H9 (cell line): Measurements from ENCODE around the gene CD3D. TPM values are rescaled to one million over a fixed set of nuclear protein-coding genes. Genes with fewer than 3 reads are reported as not detected.

Experiments
- DNase-seq: peaks from one replicate; pipeline ENCODE4 v3.0.0-alpha.2; 2017
- H2AFZ ChIP-seq: one replicate; pipeline ENCODE4 v1.6.1; 2013; ENCODE audit warnings: mild to moderate bottlenecking, low read length, control low read depth, moderate library complexity
- H2AK5ac ChIP-seq: 2 replicates; pipeline ENCODE4 v1.6.1; 2013; ENCODE audit warnings: low read length, control low read depth, mixed read lengths; ENCODE audit not compliant: insufficient read length
- H2BK120ac ChIP-seq: one replicate; pipeline ENCODE4 v1.6.1; 2013; ENCODE audit warnings: low read depth, mild to moderate bottlenecking, low read length, control low read depth, inconsistent platforms; ENCODE audit not compliant: poor library complexity, severe bottlenecking
- H2BK12ac ChIP-seq: 2 replicates; pipeline ENCODE4 v1.6.1; 2013; ENCODE audit warnings: low read length, control low read depth, mixed read lengths, low read depth; ENCODE audit not compliant: insufficient read length
- H2BK15ac ChIP-seq: 2 replicates; pipeline ENCODE4 v1.6.1; 2013; ENCODE audit warnings: low read depth, low read length, control low read depth
- H2BK20ac ChIP-seq: one replicate; pipeline ENCODE4 v1.6.1; 2013; ENCODE audit warnings: low read depth, mild to moderate bottlenecking, low read length, control low read depth, inconsistent platforms; ENCODE audit not compliant: poor library complexity, severe bottlenecking
- H2BK5ac ChIP-seq: 2 replicates; pipeline ENCODE4 v1.6.1; 2013; ENCODE audit warnings: low read length, control low read depth, mixed read lengths; ENCODE audit not compliant: insufficient read length
- H3K14ac ChIP-seq: 2 replicates; pipeline ENCODE4 v1.6.1; 2013; ENCODE audit warnings: low read length, control low read depth; ENCODE audit not compliant: insufficient read depth
- H3K18ac ChIP-seq: 2 replicates; pipeline ENCODE4 v1.6.1; 2013; ENCODE audit warnings: low read depth, mild to moderate bottlenecking, mixed read lengths, low read length, control low read depth; ENCODE audit not compliant: insufficient read length
- H3K23ac ChIP-seq: 2 replicates; pipeline ENCODE4 v1.6.1; 2013; ENCODE audit warnings: low read length, control low read depth, mixed read lengths, low read depth; ENCODE audit not compliant: insufficient read length
- H3K23me2 ChIP-seq: 2 replicates; pipeline ENCODE4 v1.6.1; 2013; ENCODE audit warnings: low read depth, mild to moderate bottlenecking, mixed read lengths, low read length, control low read depth; ENCODE audit not compliant: insufficient read length, poor library complexity, severe bottlenecking
- H3K27ac ChIP-seq: 2 replicates; pipeline ENCODE4 v1.5.1; 2013; ENCODE audit warnings: low read length, control low read depth, mixed read lengths, low read depth; ENCODE audit not compliant: insufficient read length
- H3K27me3 ChIP-seq: 2 replicates; pipeline ENCODE4 v1.6.1; 2013; ENCODE audit warnings: low read length, control low read depth, inconsistent platforms; ENCODE audit not compliant: insufficient read depth
- H3K4ac ChIP-seq: 2 replicates; pipeline ENCODE4 v1.6.1; 2013; ENCODE audit warnings: low read depth, mild to moderate bottlenecking, control low read depth, inconsistent platforms, low read length, moderate library complexity
- H3K4me1 ChIP-seq: 2 replicates; pipeline ENCODE4 v1.6.1; 2013; ENCODE audit warnings: low read length, control low read depth, inconsistent platforms; ENCODE audit not compliant: insufficient read depth
- H3K4me2 ChIP-seq: 2 replicates; pipeline ENCODE4 v1.6.1; 2013; ENCODE audit warnings: low read length, control low read depth, mixed read lengths; ENCODE audit not compliant: insufficient read length, insufficient read depth
- H3K56ac ChIP-seq: 2 replicates; pipeline ENCODE4 v1.6.1; 2013; ENCODE audit warnings: low read depth, mild to moderate bottlenecking, mixed read lengths, low read length, control low read depth; ENCODE audit not compliant: insufficient read length
- H3K79me1 ChIP-seq: 2 replicates; pipeline ENCODE4 v1.6.1; 2013; ENCODE audit warnings: low read depth, mild to moderate bottlenecking, moderate library complexity, low read length, control low read depth, inconsistent platforms; ENCODE audit not compliant: insufficient read depth, poor library complexity, severe bottlenecking
- H3K79me2 ChIP-seq: 2 replicates; pipeline ENCODE4 v1.6.1; 2013; ENCODE audit warnings: low read length, control low read depth, inconsistent platforms; ENCODE audit not compliant: insufficient read depth
- H3K9ac ChIP-seq: 2 replicates; pipeline ENCODE4 v1.6.1; 2013; ENCODE audit warnings: low read length, control low read depth, mixed read lengths; ENCODE audit not compliant: insufficient read length; ENCODE audit errors: extremely low read depth
- H3K9me3 ChIP-seq: one replicate; pipeline ENCODE4 v1.6.1; 2013; ENCODE audit warnings: low read depth, low read length, inconsistent platforms; ENCODE audit not compliant: control insufficient read depth
- H3T11ph ChIP-seq: one replicate; pipeline ENCODE4 v1.6.1; 2013; ENCODE audit warnings: mild to moderate bottlenecking, low read length, control low read depth, inconsistent platforms
- H4K20me1 ChIP-seq: one replicate; pipeline ENCODE4 v1.6.1; 2013; ENCODE audit not compliant: control insufficient read depth, insufficient read length, insufficient read depth
- H4K5ac ChIP-seq: 2 replicates; pipeline ENCODE4 v1.6.1; 2013; ENCODE audit warnings: low read depth, mild to moderate bottlenecking, mixed read lengths, low read length, control low read depth; ENCODE audit not compliant: insufficient read length
- H4K8ac ChIP-seq: replicated peaks from 2 replicates; pipeline ENCODE4 v1.6.1; 2013; ENCODE audit warnings: low read length, control low read depth, mixed read lengths, low read depth; ENCODE audit not compliant: insufficient read length
- H4K91ac ChIP-seq: 2 replicates; pipeline ENCODE4 v1.6.1; 2013; ENCODE audit warnings: low read depth, mild to moderate bottlenecking, moderate library complexity, mixed read lengths, low read length, control low read depth; ENCODE audit not compliant: insufficient read length
- H3K27ac Mint-ChIP-seq, 3 experiments: 2 replicates in 2 of 3; 3 replicates in 1 of 3; pipeline ENCODE4 v1.8.0; 2020 to 2021; ENCODE audit warnings: mixed read lengths in 3 of 3, mild to moderate bottlenecking in 1 of 3, moderate library complexity in 1 of 3
- H3K27me3 Mint-ChIP-seq: 2 replicates; pipeline ENCODE4 v1.8.0; 2021; ENCODE audit warnings: low read depth, mild to moderate bottlenecking, moderate library complexity, mixed read lengths
- H3K36me3 Mint-ChIP-seq, 3 experiments: 2 replicates in 2 of 3; 3 replicates in 1 of 3; pipeline ENCODE4 v1.8.0; 2020 to 2021; ENCODE audit warnings: low read depth in 3 of 3, mixed read lengths in 3 of 3; ENCODE audit not compliant: insufficient read depth in 1 of 3
- H3K4me1 Mint-ChIP-seq, 2 experiments: 2 replicates each; pipeline ENCODE4 v1.8.0; 2020; ENCODE audit warnings: mixed read lengths in 2 of 2
- H3K4me3 Mint-ChIP-seq, 2 experiments: 2 replicates in 1 of 2; 3 replicates in 1 of 2; pipeline ENCODE4 v1.8.0; 2020 to 2021; ENCODE audit warnings: mild to moderate bottlenecking in 2 of 2, mixed read lengths in 2 of 2, moderate library complexity in 1 of 2
- H3K9me3 Mint-ChIP-seq, 2 experiments: 2 replicates in 1 of 2; 3 replicates in 1 of 2; pipeline ENCODE4 v1.8.0; 2020; ENCODE audit warnings: mild to moderate bottlenecking in 2 of 2, mixed read lengths in 2 of 2, moderate library complexity in 1 of 2
- CTCF ChIP-seq: fragments of 200-600 bp; sonication (generic); conservative IDR thresholded peaks from 3 replicates; pipeline ENCODE4 v1.8.0; 2021; ENCODE audit warnings: antibody characterized with exemption, mild to moderate bottlenecking
- WGBS: extraction: QIAGEN DNeasy Blood & Tissue Kit; methylation state at CpG from one replicate; pipeline ENCODE4 v1.1.7; 2013; ENCODE audit warnings: missing lambda C conversion rate, low lambda C conversion rate, mixed read lengths; ENCODE audit not compliant: insufficient read length; ENCODE audit errors: extremely low coverage; 5-methylcytosine and 5-hydroxymethylcytosine counted together
- total RNA-seq: library from RNA; stranded (reverse); gene quantifications from 2 replicates; pipeline ENCODE4 v1.2.1, GENCODE V29; 2021

CD3D gene
- total RNA-seq, 1 experiment from 2014 or later: not detected

GRCh38 chr11:118366287-118366686 is 23.8 kb upstream of the CD3D start:
- H3K27ac Mint-ChIP-seq: no peak overlapping the region
- Histone ChIP-seq H3K23me2 (no peaks in the 10 kb centered on the region), H2AFZ (no peak overlapping the region), H2BK5ac (no peak overlapping the region), H3K4ac (no peak overlapping the region), H2AK5ac (no peak overlapping the region), H3K56ac (no peak overlapping the region), H2BK15ac (no peak overlapping the region), H3K27me3 (no peaks in the 10 kb centered on the region), H4K91ac (no peak overlapping the region), H3K23ac (no peak overlapping the region), H2BK12ac (no peak overlapping the region), H3K79me1 (no peaks in the 10 kb centered on the region), H3K9ac (no peak overlapping the region), H3T11ph (no peak overlapping the region), H3K4me2 (no peak overlapping the region), H3K79me2 (no peaks in the 10 kb centered on the region), H2BK20ac (no peak overlapping the region), H3K4me1 (no peaks in the 10 kb centered on the region), H3K18ac (no peak overlapping the region), H3K14ac (no peak overlapping the region), H4K5ac (no peak overlapping the region), H3K9me3 (no peaks in the 10 kb centered on the region), H4K8ac (no peak overlapping the region), H4K20me1 (no peaks in the 10 kb centered on the region), H2BK120ac (no peak overlapping the region), H3K27ac (no peak overlapping the region)
- H3K36me3 Mint-ChIP-seq: peaks cover 6 to 50% (median 35%) of the 10 kb centered on the region in 3 experiments; a peak in 6 of 7 replicates
- H3K27me3 Mint-ChIP-seq: no peaks in the 10 kb centered on the region
- H3K4me3 Mint-ChIP-seq: no peak overlapping the region
- no peak for TF ChIP-seq CTCF
- no peaks in the 10 kb centered on the region for H3K4me1 Mint-ChIP-seq
- no peaks in the 10 kb centered on the region for H3K9me3 Mint-ChIP-seq
- no CpG with 5 or more reads among the region's 1 CpG for WGBS
- DNase-seq: no peak
